ENCODE data around the gene FAM83D.

Gene FAM83D

DNA sequence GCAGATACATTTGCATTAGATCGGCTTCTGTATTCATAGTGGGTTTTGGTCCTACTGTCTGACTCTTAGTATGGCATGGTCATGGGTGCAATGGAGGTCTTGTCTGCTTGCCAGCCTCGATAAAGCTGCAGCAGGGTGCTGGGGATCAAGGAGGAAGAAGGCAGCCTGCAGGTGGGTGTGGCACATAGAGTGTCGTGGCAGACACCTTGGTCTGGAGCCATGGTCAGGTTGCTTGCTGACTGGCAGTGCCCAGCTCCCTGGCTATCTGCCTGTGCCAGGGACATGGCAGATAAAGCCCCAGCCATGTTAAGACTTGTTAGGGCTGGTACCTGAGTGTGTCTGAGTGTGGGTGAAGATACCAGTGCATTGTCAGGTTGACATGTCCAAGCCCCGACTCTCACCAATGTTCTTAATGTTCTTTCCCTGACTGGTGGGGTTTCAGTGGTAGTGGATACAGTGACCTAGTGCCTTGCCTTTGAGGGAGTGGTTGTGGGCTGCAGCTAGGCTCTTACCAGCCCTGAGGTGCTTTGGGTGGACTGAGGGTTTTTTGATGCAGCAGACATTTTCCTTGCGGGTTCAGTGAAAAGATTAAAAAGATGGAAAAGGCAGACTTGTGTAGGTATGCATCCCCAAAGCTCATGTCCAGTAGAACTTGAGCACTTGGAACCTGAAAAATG lies 1.8 kb downstream of the FAM83D start:
- TF ChIP-seq, protein P1, sequence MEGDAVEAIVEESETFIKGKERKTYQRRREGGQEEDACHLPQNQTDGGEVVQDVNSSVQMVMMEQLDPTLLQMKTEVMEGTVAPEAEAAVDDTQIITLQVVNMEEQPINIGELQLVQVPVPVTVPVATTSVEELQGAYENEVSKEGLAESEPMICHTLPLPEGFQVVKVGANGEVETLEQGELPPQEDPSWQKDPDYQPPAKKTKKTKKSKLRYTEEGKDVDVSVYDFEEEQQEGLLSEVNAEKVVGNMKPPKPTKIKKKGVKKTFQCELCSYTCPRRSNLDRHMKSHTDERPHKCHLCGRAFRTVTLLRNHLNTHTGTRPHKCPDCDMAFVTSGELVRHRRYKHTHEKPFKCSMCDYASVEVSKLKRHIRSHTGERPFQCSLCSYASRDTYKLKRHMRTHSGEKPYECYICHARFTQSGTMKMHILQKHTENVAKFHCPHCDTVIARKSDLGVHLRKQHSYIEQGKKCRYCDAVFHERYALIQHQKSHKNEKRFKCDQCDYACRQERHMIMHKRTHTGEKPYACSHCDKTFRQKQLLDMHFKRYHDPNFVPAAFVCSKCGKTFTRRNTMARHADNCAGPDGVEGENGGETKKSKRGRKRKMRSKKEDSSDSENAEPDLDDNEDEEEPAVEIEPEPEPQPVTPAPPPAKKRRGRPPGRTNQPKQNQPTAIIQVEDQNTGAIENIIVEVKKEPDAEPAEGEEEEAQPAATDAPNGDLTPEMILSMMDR (IDR thresholded peaks at IDR 0.05; ENCODE audit: control extremely low read depth, extremely low read depth, low read depth, missing control alignments) = no peak
- ChIA-PET CTCF (interaction anchor here (1.0 to 14.7 kb wide), 6 partner anchors 11 to 121 kb away, joined by 3 to 212 read pairs (median 10); partner anchors contain the start of gene DHX35), POLR2A (interaction anchor here (0.7 to 1.2 kb wide), 3 partner anchors 34 to 52 kb away, joined by 3 to 8 read pairs (median 6); partner anchors contain the start of gene DHX35)
- no peak for DNase-seq (ENCODE audit: extremely low spot score)

DNA sequence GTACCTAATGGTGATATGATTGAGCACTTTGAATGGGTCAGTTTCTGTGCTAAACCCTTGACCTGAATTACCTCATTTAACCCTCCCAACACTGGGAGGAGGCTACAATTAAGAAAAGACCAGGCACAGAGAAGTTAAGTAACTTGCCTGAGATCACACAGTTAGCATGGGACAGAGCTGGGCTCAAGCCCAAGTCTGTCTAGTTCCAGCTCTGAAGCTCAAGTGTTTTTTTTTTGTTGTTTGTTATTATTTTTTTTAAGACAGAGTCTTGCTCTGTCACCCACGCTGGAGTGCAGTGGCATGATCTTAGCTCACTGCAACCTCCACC lies 4.0 kb downstream of the FAM83D start:
- no peak for DNase-seq (ENCODE audit: extremely low spot score)
- TF ChIP-seq, protein P1 (IDR thresholded peaks at IDR 0.05; ENCODE audit: control extremely low read depth, extremely low read depth, low read depth, missing control alignments) = no peak
- ChIA-PET CTCF (interaction anchor here (0.8 to 14.7 kb wide), 10 partner anchors 9 to 297 kb away, joined by 3 to 212 read pairs (median 6); partner anchors contain the start of gene DHX35), POLR2A (interaction anchor here (0.8 kb wide), 1 partner anchor 68 kb away, joined by 3 read pairs; no protein-coding TSS in a partner anchor)

DNA sequence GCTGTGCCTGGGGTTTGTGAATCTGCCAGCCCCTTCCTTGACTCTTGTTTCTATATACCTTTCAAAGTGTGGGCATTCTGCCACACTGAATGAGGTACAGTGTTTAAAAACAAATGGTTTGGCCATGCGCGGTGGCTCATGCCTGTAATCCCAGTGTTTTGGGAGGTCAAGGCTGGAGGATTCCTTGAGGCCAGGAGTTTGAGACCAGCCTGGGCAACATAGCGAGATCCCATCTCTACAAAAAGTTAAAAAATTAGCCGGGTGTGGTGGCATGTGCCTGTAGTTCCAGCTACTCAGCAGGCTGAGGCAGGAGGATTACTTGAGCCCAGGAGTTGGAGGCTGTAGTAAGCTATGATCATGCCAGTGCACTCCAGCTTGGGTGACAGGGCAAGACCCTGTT lies 5.8 kb downstream of the FAM83D start:
- POLR2A ChIA-PET = interaction anchor here (0.5 kb wide), 1 partner anchor 23 kb away, joined by 4 read pairs; no protein-coding TSS in a partner anchor
- TF ChIP-seq, protein P1 (IDR thresholded peaks at IDR 0.05; ENCODE audit: control extremely low read depth, extremely low read depth, low read depth, missing control alignments) = no peak
- CTCF ChIA-PET = interaction anchor here (0.7 to 14.7 kb wide), 6 partner anchors 10 to 180 kb away, joined by 3 to 212 read pairs (median 8); no protein-coding TSS in a partner anchor
- DNase-seq (ENCODE audit: extremely low spot score) = no peak

DNA sequence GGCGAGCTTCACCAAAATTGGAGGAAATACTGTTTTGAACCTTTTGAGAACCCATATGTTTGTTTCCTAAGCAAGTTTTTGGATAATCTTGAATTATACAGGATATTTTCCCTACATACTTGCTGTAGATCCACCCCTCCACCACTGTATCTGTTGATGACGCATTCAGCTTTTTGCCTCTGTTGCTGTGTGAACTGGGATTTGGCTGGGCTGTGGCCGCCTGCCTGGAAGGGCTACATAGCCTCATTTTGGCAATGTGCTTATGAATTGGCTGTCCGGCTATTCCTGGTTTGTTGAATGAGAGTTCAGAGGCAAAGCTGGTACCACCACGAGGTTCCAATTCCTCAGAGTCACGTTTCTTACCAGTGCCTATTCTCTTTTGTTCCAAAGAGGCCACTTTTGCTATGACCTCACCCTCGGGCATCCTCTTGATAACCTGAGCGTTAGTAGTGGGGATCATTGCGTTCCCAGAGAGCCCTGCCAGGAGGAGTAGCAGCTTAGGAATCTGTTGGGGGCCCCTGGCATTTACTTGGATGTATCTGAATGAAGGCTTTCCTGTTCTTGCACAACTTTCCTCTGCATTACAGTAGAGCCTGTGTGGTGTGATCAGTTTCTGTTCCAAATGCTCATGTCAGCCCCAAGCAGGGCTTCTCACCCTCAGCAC lies 6.4 kb downstream of the FAM83D start:
- CTCF ChIA-PET = interaction anchor here (0.7 to 14.7 kb wide), 6 partner anchors 9 to 181 kb away, joined by 3 to 212 read pairs (median 8); no protein-coding TSS in a partner anchor
- DNase-seq (ENCODE audit: extremely low spot score) = no peak
- POLR2A ChIA-PET = interaction anchor here (0.5 kb wide), 1 partner anchor 23 kb away, joined by 4 read pairs; no protein-coding TSS in a partner anchor
- TF ChIP-seq, protein P1 (IDR thresholded peaks at IDR 0.05; ENCODE audit: control extremely low read depth, extremely low read depth, low read depth, missing control alignments) = no peak

DNA sequence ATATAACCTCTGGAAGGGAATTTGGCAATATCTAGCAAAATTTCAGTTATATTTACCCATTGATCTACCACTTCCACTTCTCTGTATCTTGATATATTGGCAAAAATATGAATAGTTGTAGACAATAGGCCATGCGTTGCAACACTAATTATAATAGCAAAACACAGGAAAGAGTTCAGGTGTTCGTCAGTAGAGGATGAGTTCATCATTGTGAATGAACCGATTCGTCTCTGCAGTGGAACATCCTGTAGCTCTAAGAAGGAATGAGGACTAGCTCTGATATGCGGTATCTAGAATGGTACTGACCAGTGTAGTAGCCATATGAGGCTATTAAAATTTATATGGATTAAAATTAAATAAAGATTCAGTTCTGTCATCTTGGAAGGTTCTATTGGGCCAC lies 8.3 kb downstream of the FAM83D start:
- TF ChIP-seq, protein P1 (IDR thresholded peaks at IDR 0.05; ENCODE audit: control extremely low read depth, extremely low read depth, low read depth, missing control alignments) = no peak
- DNase-seq (ENCODE audit: extremely low spot score) = no peak
- ChIA-PET POLR2A (no interaction called here), CTCF (interaction anchor here (1.1 to 14.7 kb wide), 3 partner anchors 10 to 114 kb away, joined by 3 to 212 read pairs (median 9); no protein-coding TSS in a partner anchor)

DNA sequence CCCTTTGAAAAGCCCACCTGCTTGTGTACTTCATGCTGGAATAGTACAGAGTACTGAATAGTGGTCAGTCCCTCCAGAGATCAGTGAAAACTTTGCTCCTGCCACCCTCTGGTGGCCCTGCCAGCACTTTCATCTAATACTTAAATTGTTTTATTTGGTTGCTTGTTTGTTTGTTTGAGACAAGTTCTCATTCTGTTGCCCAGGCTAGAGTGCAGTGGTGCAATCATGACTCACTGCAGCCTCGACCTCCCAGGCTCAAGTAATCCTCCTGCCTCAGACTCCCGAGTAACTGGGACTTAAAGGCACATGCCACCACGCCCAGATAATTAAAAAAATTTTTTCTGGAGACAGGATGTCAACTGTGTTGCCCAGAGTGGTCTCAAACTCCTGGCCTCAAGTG lies 9.1 kb downstream of the FAM83D start:
- TF ChIP-seq, protein P1 (IDR thresholded peaks at IDR 0.05; ENCODE audit: control extremely low read depth, extremely low read depth, low read depth, missing control alignments) = no peak
- POLR2A ChIA-PET = no interaction called here
- CTCF ChIA-PET = interaction anchor here (0.8 to 6.9 kb wide), 4 partner anchors 9 to 53 kb away, joined by 3 to 56 read pairs (median 5); partner anchors contain the start of gene FAM83D
- DNase-seq (ENCODE audit: extremely low spot score) = no peak

Measured in GM10248 (cell line).